ENCODE data around the gene ST6GALNAC4. TPM values are rescaled to one million over a fixed set of nuclear protein-coding genes. Genes with fewer than 3 reads are reported as not detected.

ST6GALNAC4 gene
- total RNA-seq, 1 donor: 33.7 TPM

DNA sequence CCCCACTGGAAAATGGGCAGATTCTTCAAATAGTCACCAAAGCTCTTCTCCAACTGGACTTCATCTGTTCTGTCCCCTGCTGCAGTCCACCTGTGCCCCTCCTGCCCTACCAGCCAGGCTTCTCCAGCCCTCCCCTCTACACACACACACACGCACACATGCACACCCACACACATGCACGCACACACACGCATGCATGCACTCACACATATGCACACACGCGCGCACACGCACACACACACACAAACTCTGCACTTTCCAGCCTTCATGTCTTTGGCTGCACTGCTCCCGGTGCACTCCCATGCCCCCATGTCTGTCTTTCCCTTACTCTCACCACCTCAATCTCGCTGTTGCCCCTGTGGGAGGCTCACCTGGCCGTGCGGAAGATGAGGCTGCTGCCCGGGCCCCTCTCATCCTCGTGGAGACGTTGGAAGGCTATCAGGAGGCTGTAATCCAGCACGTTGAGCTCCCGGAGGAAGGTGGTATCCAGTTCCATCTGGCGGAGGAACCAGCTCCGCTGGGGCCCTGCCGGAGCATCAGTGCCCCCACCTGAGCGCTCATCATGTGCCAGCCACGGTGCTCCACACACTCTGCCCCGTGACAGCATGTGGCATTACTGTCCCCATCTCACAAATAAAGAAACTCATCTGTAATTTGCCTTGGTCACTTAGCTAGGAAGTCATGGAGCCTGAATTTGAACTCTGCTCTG lies 8.0 kb upstream of the ST6GALNAC4 start:
- Histone ChIP-seq H3K27ac (ENCODE audit: low read depth, low read length) (no peak overlapping the region), H3K4me1 (ENCODE audit: insufficient read depth, low read length) (peaks cover 34% of the 10 kb centered on the region), H4K20me1 (ENCODE audit: insufficient read depth, low read length) (peaks cover 1% of the 10 kb centered on the region), H3K9me3 (ENCODE audit: low read depth, low read length) (no peaks in the 10 kb centered on the region), H3K79me2 (ENCODE audit: insufficient read depth, low read length) (no peaks in the 10 kb centered on the region), H3K4me2 (ENCODE audit: insufficient read depth, low read length) (no peak overlapping the region), H3K36me3 (ENCODE audit: insufficient read depth, low read length) (no peaks in the 10 kb centered on the region), H2AFZ (ENCODE audit: low read length) (no peak overlapping the region), H3K4me3 (ENCODE audit: insufficient read depth, low read length) (no peak overlapping the region), H3K27me3 (ENCODE audit: insufficient read depth, low read length) (no peaks in the 10 kb centered on the region)
- no peak for DNase-seq (ENCODE audit: insufficient read length, low spot score, missing footprints)
- TF ChIP-seq CTCF (IDR thresholded peaks at IDR 0.05; ENCODE audit: extremely low read depth, low read depth, low read length): no peak

GRCh38 chr9:127923771-127924170 lies 6.9 kb upstream of the ST6GALNAC4 start:
- Histone ChIP-seq H3K4me2 (ENCODE audit: insufficient read depth, low read length) (peak overlapping the region; percentile 67), H3K27ac (ENCODE audit: low read depth, low read length) (peak overlapping the region; percentile 96), H3K4me3 (ENCODE audit: insufficient read depth, low read length) (peak overlapping the region; percentile 48), H2AFZ (ENCODE audit: low read length) (peak overlapping the region; percentile 81), H3K27me3 (ENCODE audit: insufficient read depth, low read length) (no peaks in the 10 kb centered on the region), H4K20me1 (ENCODE audit: insufficient read depth, low read length) (no peaks in the 10 kb centered on the region), H3K4me1 (ENCODE audit: insufficient read depth, low read length) (peaks cover 44% of the 10 kb centered on the region), H3K79me2 (ENCODE audit: insufficient read depth, low read length) (no peaks in the 10 kb centered on the region), H3K9me3 (ENCODE audit: low read depth, low read length) (no peaks in the 10 kb centered on the region), H3K36me3 (ENCODE audit: insufficient read depth, low read length) (no peaks in the 10 kb centered on the region)
- peak; percentile 99 for DNase-seq (ENCODE audit: insufficient read length, low spot score, missing footprints)
- no peak for TF ChIP-seq CTCF (IDR thresholded peaks at IDR 0.05; ENCODE audit: extremely low read depth, low read depth, low read length)

DNA sequence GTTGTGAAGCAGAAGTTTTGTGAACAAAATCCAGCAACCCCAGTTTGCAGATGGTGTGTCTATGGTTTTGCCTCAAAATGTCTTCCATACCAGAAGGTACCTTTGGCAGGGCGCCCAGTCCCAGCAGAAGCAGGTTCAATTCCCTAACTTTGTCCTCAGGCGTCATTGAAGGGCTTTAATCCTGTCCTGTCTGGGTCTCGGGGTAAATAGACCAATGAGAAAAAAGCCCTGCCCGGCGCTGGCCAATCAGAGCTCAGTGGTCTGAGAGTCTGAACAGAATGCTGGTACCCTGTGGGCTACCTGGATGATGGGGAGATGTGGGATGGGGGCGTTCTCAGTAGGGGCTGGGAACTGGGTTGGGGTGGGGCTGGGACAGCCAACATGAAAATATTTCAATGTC lies 6.2 kb upstream of the ST6GALNAC4 start:
- Histone ChIP-seq H3K79me2 (ENCODE audit: insufficient read depth, low read length) (no peaks in the 10 kb centered on the region), H3K9me3 (ENCODE audit: low read depth, low read length) (no peaks in the 10 kb centered on the region), H3K27ac (ENCODE audit: low read depth, low read length) (peak overlapping the region; percentile 96), H4K20me1 (ENCODE audit: insufficient read depth, low read length) (no peaks in the 10 kb centered on the region), H3K4me3 (ENCODE audit: insufficient read depth, low read length) (no peak overlapping the region), H3K27me3 (ENCODE audit: insufficient read depth, low read length) (no peaks in the 10 kb centered on the region), H3K4me2 (ENCODE audit: insufficient read depth, low read length) (peak overlapping the region; percentile 67), H3K4me1 (ENCODE audit: insufficient read depth, low read length) (peaks cover 51% of the 10 kb centered on the region), H3K36me3 (ENCODE audit: insufficient read depth, low read length) (no peaks in the 10 kb centered on the region), H2AFZ (ENCODE audit: low read length) (peak overlapping the region; percentile 81)
- no peak for TF ChIP-seq CTCF (IDR thresholded peaks at IDR 0.05; ENCODE audit: extremely low read depth, low read depth, low read length)
- no peak for DNase-seq (ENCODE audit: insufficient read length, low spot score, missing footprints)

DNA sequence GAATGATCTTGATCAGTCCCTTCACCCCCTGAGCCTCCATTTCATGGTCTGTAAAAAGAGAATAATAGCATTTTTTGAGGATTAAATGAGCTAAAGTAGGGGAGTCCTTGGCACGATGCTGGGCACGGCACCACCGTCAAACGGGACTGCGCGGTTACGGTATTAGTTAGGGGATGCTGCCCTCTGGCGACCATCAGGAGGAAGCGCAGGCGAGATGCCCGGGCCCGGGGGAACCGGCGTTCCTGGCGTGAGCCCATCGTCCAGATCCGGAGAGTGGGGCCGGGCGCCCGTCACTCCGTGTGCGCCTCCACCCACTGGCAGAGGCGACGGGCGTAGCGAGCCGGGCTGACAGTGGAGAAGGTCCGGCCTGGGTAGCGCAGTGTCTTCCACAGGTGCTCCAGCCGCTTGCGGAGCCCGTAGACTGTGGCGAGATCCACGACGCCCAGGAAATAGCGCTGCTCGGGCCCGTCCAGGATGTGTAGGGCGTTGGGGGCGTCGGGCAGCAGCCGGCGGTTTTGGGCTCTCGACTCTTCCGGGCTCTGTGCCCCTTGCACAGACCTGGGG lies 4.8 kb upstream of the ST6GALNAC4 start:
- H4K20me1 ChIP-seq (ENCODE audit: insufficient read depth, low read length): no peaks in the 10 kb centered on the region
- H3K79me2 ChIP-seq (ENCODE audit: insufficient read depth, low read length): peaks cover 1% of the 10 kb centered on the region
- no peaks in the 10 kb centered on the region for H3K36me3 ChIP-seq (ENCODE audit: insufficient read depth, low read length)
- TF ChIP-seq CTCF (IDR thresholded peaks at IDR 0.05; ENCODE audit: extremely low read depth, low read depth, low read length): peak; percentile 89
- peak overlapping the region; percentile 49 for H2AFZ ChIP-seq (ENCODE audit: low read length)
- H3K4me3 ChIP-seq (ENCODE audit: insufficient read depth, low read length): peak overlapping the region; percentile 63
- DNase-seq (ENCODE audit: insufficient read length, low spot score, missing footprints): peak; percentile 96
- H3K4me1 ChIP-seq (ENCODE audit: insufficient read depth, low read length): peaks cover 48% of the 10 kb centered on the region
- no peaks in the 10 kb centered on the region for H3K27me3 ChIP-seq (ENCODE audit: insufficient read depth, low read length)
- peak overlapping the region; percentile 35 for H3K27ac ChIP-seq (ENCODE audit: low read depth, low read length)
- peak overlapping the region; percentile 81 for H3K4me2 ChIP-seq (ENCODE audit: insufficient read depth, low read length)
- H3K9me3 ChIP-seq (ENCODE audit: low read depth, low read length): no peaks in the 10 kb centered on the region
